Measurements from ENCODE around the gene GDA.
"Not testable (repeated sequence)": the region's sequence is repeated elsewhere in the genome, so short reads cannot be mapped to it uniquely, and the experiment has no call there.

The GDA gene

GRCh38 chr9:72278959-72279358 lies 129.7 kb downstream of the GDA start:
- DNase-seq (ENCODE audit: low read depth) = no peak

GRCh38 chr9:72280913-72281500 lies 131.8 kb downstream of the GDA start:
- peak; percentile 53 for DNase-seq (ENCODE audit: low read depth)

- no peak for DNase-seq (ENCODE audit: low read depth)
Observed at GRCh38 chr9:72289401-72289800, 140.2 kb downstream of the GDA start.

GRCh38 chr9:72290311-72290710 lies 141.1 kb downstream of the GDA start:
- no peak for DNase-seq (ENCODE audit: low read depth)

DNA sequence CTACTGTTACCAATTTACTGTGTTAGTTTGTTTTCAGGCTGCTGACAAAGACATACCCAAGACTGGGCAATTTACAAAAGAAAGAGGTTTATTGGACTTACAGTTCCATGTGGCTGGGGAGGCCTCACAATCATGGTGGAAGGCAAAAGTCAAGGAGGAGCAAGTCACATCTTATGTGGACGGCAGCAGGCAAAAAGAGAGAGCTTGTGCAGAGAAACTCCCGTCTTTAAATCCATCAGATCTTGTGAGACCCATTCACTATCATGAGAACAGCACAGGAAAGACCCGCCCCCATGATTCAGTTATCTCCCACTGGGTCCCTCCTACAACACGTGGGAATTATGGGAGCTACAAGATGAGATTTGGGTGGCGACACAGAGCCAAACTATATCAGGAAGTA lies 142.3 kb downstream of the GDA start:
- not testable (repeated sequence) for DNase-seq (ENCODE audit: low read depth)

- DNase-seq (ENCODE audit: low read depth) = no peak
Observed at GRCh38 chr9:72292256-72292682, 143.0 kb downstream of the GDA start.

DNA sequence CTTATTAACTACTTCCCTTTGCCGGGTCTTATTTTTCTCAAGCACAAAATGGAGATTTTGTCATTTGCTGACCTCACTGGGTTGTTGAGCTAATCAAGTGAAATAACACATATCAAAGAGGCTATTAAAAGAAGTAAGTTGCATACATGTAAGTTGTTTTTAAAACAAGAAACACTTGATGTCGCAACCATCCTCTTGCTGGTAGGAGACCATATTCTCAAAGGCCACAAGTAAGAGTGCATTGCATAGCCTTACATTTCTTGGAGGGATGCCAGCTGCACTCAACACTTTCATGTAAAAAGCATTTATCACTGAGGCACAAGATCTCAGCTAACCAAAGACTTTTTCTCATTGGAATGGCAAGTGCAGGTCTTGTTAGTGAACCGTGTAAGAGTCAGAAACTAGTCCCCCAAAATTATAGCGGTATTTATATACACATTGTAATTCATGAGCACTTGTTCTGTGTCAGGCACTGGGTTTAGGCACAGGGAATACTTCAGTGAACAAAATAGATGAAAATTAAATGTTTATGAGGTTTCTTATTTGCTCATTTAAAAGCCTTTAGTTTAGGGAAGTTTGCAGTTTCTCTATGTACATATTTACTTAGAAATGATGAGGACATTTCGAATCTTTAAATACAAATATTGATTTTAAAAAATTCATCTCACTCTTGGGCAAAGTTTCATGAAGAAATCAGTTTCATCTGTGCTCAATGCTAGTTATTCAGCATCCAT lies 143.8 kb downstream of the GDA start:
- DNase-seq (ENCODE audit: low read depth) = no peak

GRCh38 chr9:72294936-72295335 lies 145.7 kb downstream of the GDA start:
- DNase-seq (ENCODE audit: low read depth) = no peak

DNA sequence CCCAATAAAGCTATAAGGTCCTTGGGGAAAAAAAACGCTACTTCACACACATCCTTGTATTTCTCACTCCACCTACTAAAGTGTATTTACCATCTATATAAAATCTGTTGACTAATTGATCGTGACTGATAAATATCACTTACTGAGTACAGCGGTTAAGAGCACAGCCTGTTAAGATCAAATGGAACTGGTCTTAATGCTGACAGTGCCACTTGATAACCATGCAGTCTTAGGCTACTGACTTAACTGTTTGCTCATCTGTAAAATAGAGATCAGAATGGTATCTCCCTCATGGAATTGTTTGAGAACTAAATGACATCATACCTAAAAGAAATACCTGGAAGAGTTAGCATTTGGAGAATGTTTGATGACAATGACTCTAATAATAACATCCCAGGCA lies 148.3 kb downstream of the GDA start:
- no peak for DNase-seq (ENCODE audit: low read depth)

- no peak for DNase-seq (ENCODE audit: low read depth)
Observed at GRCh38 chr9:72299017-72299603, 149.9 kb downstream of the GDA start.

GRCh38 chr9:72300873-72301272 lies 151.6 kb downstream of the GDA start:
- DNase-seq (ENCODE audit: low read depth) = no peak

Data from T follicular helper cell (primary cell).